Natural killer cell treated with Interleukin-12 subunit alpha and Interleukin-12 subunit beta and Interleukin-15 and Interleukin-18, amount 100 ng/mL, for 72 hours (primary cell): ENCODE measurements around the gene RGS3. TPM values are rescaled to one million over a fixed set of nuclear protein-coding genes. Genes with fewer than 3 reads are reported as not detected.

Source experiments
- ATAC-seq, 2 donors: fragments of 150-1000 bp; cut with Tn5 transposase in 1 of 2; sonication (Bioruptor Pico), chemical (Tn5 transposase) in 1 of 2; 2 replicates each; pipeline ENCODE4 v1.10.0; 2021
- DNase-seq: peaks from one replicate; pipeline ENCODE4 v3.0.0; 2022; ENCODE audit warnings: low spot score
- H3K27ac Mint-ChIP-seq, 2 donors: 1 replicate in 1 of 2; 2 replicates in 1 of 2; pipeline ENCODE4 v1.8.0; 2022; ENCODE audit warnings: mixed read lengths in 2 of 2, mild to moderate bottlenecking in 1 of 2, moderate library complexity in 1 of 2
- H3K27me3 Mint-ChIP-seq, 2 donors: 1 replicate in 1 of 2; 2 replicates in 1 of 2; pipeline ENCODE4 v1.8.0; 2022; ENCODE audit warnings: mixed read lengths in 2 of 2
- H3K36me3 Mint-ChIP-seq: one replicate; pipeline ENCODE4 v1.8.0; 2022; ENCODE audit warnings: mixed read lengths
- H3K4me1 Mint-ChIP-seq, 2 donors: 1 replicate in 1 of 2; 2 replicates in 1 of 2; pipeline ENCODE4 v1.8.0; 2022; ENCODE audit warnings: low read depth in 2 of 2, mixed read lengths in 2 of 2, mild to moderate bottlenecking in 1 of 2
- H3K4me3 Mint-ChIP-seq: one replicate; pipeline ENCODE4 v1.8.0; 2022; ENCODE audit warnings: mixed read lengths
- H3K9me3 Mint-ChIP-seq: 2 replicates; pipeline ENCODE4 v1.8.0; 2022; ENCODE audit warnings: mixed read lengths
- total RNA-seq, 2 donors: library from RNA; stranded (reverse); gene quantifications; one replicate each; pipeline ENCODE4 v1.2.3, GENCODE V29; 2022

RGS3 gene
- total RNA-seq, 2 donors from 2014 or later = 71.7 to 144 TPM

- H3K27me3 Mint-ChIP-seq = no peaks in the 10 kb centered on the region
- no peaks in the 10 kb centered on the region for H3K9me3 Mint-ChIP-seq
- no peak overlapping the region for H3K4me3 Mint-ChIP-seq
- H3K27ac Mint-ChIP-seq = no peak overlapping the region
- peaks cover 5 to 6% of the 10 kb centered on the region in 2 donors for H3K4me1 Mint-ChIP-seq
- no peaks in the 10 kb centered on the region for H3K36me3 Mint-ChIP-seq
- no peak for ATAC-seq
- no peak for DNase-seq
These were observed 11.0 kb downstream of the RGS3 start for GRCh38 chr9:113474360-113475028.

- DNase-seq = no peak
- Mint-ChIP-seq H3K27ac (no peak overlapping the region), H3K36me3 (no peaks in the 10 kb centered on the region), H3K4me1 (peaks cover 9 to 12% of the 10 kb centered on the region in 2 donors), H3K27me3 (no peaks in the 10 kb centered on the region), H3K4me3 (no peak overlapping the region), H3K9me3 (no peaks in the 10 kb centered on the region)
- no peak for ATAC-seq
These were observed 11.5 kb downstream of the RGS3 start for GRCh38 chr9:113475031-113475430.

GRCh38 chr9:113475992-113476391, 12.5 kb downstream of the RGS3 start:
- DNase-seq = no peak
- ATAC-seq = no peak
- Mint-ChIP-seq H3K27ac (peak overlapping the region in 1 of 2 donors; percentile 3), H3K4me1 (peaks cover 11 to 12% of the 10 kb centered on the region in 2 donors), H3K4me3 (no peak overlapping the region), H3K36me3 (no peaks in the 10 kb centered on the region), H3K27me3 (no peaks in the 10 kb centered on the region), H3K9me3 (no peaks in the 10 kb centered on the region)

- DNase-seq (no peak), ATAC-seq (peak in 1 of 2 donors; percentile 37)
- Mint-ChIP-seq H3K27me3 (no peaks in the 10 kb centered on the region), H3K4me1 (peaks cover 12 to 13% of the 10 kb centered on the region in 2 donors), H3K36me3 (no peaks in the 10 kb centered on the region), H3K27ac (peak overlapping the region in 1 of 2 donors; percentile 3), H3K9me3 (no peaks in the 10 kb centered on the region), H3K4me3 (no peak overlapping the region)
These were observed 13.0 kb downstream of the RGS3 start for GRCh38 chr9:113476511-113476916.

GRCh38 chr9:113477058-113477457, 13.5 kb downstream of the RGS3 start:
- Mint-ChIP-seq H3K27ac (peak overlapping the region in 1 of 2 donors; percentile 10), H3K4me1 (peaks cover 12 to 13% of the 10 kb centered on the region in 2 donors), H3K27me3 (no peaks in the 10 kb centered on the region), H3K36me3 (no peaks in the 10 kb centered on the region), H3K4me3 (no peak overlapping the region), H3K9me3 (no peaks in the 10 kb centered on the region)
- ATAC-seq = no peak
- no peak for DNase-seq

GRCh38 chr9:113477661-113478060, 14.1 kb downstream of the RGS3 start:
- Mint-ChIP-seq H3K9me3 (no peaks in the 10 kb centered on the region), H3K4me1 (peaks cover 12 to 13% of the 10 kb centered on the region in 2 donors), H3K4me3 (no peak overlapping the region), H3K36me3 (no peaks in the 10 kb centered on the region), H3K27ac (peak overlapping the region in 1 of 2 donors; percentile 43), H3K27me3 (no peaks in the 10 kb centered on the region)
- DNase-seq = no peak
- no peak for ATAC-seq

DNA sequence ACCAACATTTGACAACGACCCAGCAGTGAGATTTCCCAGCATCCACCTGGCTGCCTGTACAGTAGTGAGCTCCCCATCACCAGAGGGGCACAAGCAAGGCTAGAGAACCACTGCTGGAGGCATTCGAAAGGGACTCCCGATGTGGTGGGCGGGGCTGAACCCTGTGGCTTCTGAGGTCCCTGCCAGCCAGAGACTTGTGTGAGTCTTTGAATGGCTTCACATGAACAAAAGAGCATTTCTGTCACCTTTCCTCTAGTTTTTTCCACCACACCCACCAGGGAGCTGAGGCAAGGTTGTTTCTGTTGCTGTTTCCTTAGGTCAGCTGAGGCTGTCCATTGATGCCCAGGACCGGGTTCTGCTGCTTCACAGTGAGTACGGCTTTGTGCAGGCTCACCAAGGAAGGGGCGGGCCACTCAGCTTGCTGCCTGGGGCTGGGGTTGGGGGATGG, 15.7 kb downstream of the RGS3 start:
- ATAC-seq (peak in 1 of 2 donors; percentile 61), DNase-seq (no peak)
- Mint-ChIP-seq H3K36me3 (no peaks in the 10 kb centered on the region), H3K9me3 (no peaks in the 10 kb centered on the region), H3K27me3 (no peaks in the 10 kb centered on the region), H3K4me3 (no peak overlapping the region), H3K27ac (no peak overlapping the region), H3K4me1 (peaks cover 12 to 13% of the 10 kb centered on the region in 2 donors)

DNA sequence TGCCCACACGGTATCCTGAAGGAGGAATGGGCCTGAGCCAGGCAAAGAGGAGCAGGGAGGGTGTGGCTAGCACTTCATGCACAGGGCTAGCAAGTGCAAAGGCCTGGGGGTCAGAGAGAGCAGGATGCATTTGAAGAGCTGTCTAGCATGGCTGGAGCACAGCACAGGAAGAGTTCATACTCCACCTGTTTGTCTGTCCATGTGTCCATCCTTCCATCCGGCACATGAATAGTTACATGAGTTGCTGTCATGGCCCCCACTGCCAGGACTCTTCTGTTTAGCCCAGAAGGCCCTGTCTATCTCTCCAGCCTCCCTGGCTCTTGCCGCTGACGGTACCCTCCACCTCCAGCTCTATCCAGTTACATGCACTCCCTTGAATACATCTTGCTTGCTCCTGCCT, 17.1 kb downstream of the RGS3 start:
- peak in 1 of 2 donors; percentile 5 for ATAC-seq
- peaks cover 12 to 13% of the 10 kb centered on the region in 2 donors for H3K4me1 Mint-ChIP-seq
- no peak overlapping the region for H3K27ac Mint-ChIP-seq
- H3K4me3 Mint-ChIP-seq = no peak overlapping the region
- DNase-seq = no peak
- no peaks in the 10 kb centered on the region for H3K27me3 Mint-ChIP-seq
- H3K9me3 Mint-ChIP-seq = no peaks in the 10 kb centered on the region
- no peaks in the 10 kb centered on the region for H3K36me3 Mint-ChIP-seq

DNA sequence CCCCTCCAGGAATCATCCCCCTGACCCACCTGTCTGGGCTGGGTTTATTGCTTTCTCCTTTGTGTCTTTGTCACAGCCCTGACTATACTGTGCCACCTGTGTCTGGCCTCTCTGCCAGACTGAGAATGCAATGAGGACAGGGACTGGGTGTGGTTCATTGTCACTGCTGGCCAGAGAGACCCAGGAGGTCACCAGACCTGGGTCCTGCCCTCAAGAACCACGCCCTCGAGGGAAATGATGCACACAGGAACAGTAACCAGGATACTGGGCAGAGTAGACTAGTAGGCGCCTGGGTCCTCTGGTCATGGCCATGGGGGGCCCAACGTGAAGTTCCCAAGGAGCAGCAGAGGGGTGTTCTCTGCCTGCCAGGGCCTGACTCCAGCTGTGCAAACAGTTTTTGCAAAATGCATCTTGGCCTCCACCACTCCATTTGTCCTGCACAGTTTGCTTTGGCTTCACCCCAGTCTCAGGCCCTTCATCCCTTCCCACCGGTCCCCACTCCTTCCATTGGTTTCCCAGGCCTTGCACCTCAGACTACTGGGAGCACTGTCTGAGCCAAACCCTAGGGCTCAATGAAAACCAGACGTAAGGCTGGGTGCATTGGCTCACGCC, 17.8 kb downstream of the RGS3 start:
- Mint-ChIP-seq H3K27ac (no peak overlapping the region), H3K36me3 (no peaks in the 10 kb centered on the region), H3K27me3 (no peaks in the 10 kb centered on the region), H3K9me3 (no peaks in the 10 kb centered on the region), H3K4me3 (no peak overlapping the region), H3K4me1 (peaks cover 12 to 13% of the 10 kb centered on the region in 2 donors)
- DNase-seq = no peak
- no peak for ATAC-seq

- no peak overlapping the region for H3K4me3 Mint-ChIP-seq
- H3K4me1 Mint-ChIP-seq = peaks cover 12 to 13% of the 10 kb centered on the region in 2 donors
- no peak for ATAC-seq
- H3K27me3 Mint-ChIP-seq = no peaks in the 10 kb centered on the region
- no peak for DNase-seq
- no peak overlapping the region for H3K27ac Mint-ChIP-seq
- H3K9me3 Mint-ChIP-seq = no peaks in the 10 kb centered on the region
- no peaks in the 10 kb centered on the region for H3K36me3 Mint-ChIP-seq
These were observed 18.8 kb downstream of the RGS3 start for GRCh38 chr9:113482341-113482740.

- Mint-ChIP-seq H3K36me3 (no peaks in the 10 kb centered on the region), H3K9me3 (no peaks in the 10 kb centered on the region), H3K27me3 (no peaks in the 10 kb centered on the region), H3K4me1 (peaks cover 13 to 17% of the 10 kb centered on the region in 2 donors), H3K27ac (no peak overlapping the region), H3K4me3 (no peak overlapping the region)
- ATAC-seq (no peak), DNase-seq (no peak)
These were observed 19.6 kb downstream of the RGS3 start for GRCh38 chr9:113482991-113483675.

DNA sequence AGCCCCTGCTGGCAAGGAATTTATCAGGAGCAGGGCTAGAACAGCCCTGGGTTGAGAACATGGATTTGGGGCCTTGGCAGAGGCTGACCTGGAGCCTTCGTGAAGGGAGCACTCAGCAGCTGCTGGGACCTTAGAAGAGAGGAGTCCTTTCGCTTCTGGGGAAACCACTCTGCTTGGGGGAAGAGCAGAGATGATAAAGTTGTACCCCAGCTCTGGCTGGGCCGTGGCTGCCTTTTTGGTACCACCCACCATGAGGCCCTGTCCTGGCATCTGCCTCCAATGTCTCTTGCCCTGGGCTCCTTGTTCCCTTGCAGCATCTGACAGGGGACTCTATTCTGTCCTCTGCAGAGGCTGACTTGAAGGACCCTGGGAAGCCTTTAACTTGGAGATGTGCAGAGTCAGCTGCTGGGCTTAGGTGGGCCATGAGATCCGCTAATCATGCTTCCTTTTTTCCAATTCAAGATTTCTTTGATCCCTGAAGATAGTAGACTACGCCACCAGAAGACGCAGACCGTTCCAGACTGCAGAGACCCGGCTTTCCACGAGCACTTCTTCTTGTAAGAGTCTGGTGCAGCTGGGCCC, 20.2 kb downstream of the RGS3 start:
- Mint-ChIP-seq H3K27ac (no peak overlapping the region), H3K4me3 (no peak overlapping the region), H3K27me3 (no peaks in the 10 kb centered on the region), H3K4me1 (peaks cover 12 to 17% of the 10 kb centered on the region in 2 donors), H3K9me3 (no peaks in the 10 kb centered on the region), H3K36me3 (no peaks in the 10 kb centered on the region)
- DNase-seq (no peak), ATAC-seq (no peak)

GRCh38 chr9:113484258-113484730, 20.8 kb downstream of the RGS3 start:
- no peak for ATAC-seq
- Mint-ChIP-seq H3K36me3 (no peaks in the 10 kb centered on the region), H3K9me3 (no peaks in the 10 kb centered on the region), H3K27me3 (no peaks in the 10 kb centered on the region), H3K27ac (no peak overlapping the region), H3K4me3 (no peak overlapping the region), H3K4me1 (peaks cover 8 to 13% of the 10 kb centered on the region in 2 donors)
- no peak for DNase-seq

- Mint-ChIP-seq H3K4me3 (no peak overlapping the region), H3K27ac (no peak overlapping the region), H3K4me1 (peaks cover 5 to 7% of the 10 kb centered on the region in 2 donors), H3K36me3 (no peaks in the 10 kb centered on the region), H3K27me3 (no peaks in the 10 kb centered on the region), H3K9me3 (no peaks in the 10 kb centered on the region)
- DNase-seq = no peak
- no peak for ATAC-seq
These were observed 22.2 kb downstream of the RGS3 start for GRCh38 chr9:113485761-113486115.
